GM19328 (cell line): ENCODE measurements around the gene LDLR.
"Not testable (repeated sequence)": the region's sequence is repeated elsewhere in the genome, so short reads cannot be mapped to it uniquely, and the experiment has no call there.

Experiments
- ATAC-seq: cut with Tn5 transposase; IDR thresholded peaks from one replicate; pipeline ENCODE4 v1.9.1; 2021; ENCODE audit warnings: mild to moderate bottlenecking, moderate library complexity; ENCODE audit not compliant: unreplicated experiment

The LDLR gene

GRCh38 chr19:11169896-11170678 lies 80.8 kb downstream of the LDLR start:
- no peak for ATAC-seq

GRCh38 chr19:11171144-11171543 lies 81.9 kb downstream of the LDLR start:
- no peak for ATAC-seq

DNA sequence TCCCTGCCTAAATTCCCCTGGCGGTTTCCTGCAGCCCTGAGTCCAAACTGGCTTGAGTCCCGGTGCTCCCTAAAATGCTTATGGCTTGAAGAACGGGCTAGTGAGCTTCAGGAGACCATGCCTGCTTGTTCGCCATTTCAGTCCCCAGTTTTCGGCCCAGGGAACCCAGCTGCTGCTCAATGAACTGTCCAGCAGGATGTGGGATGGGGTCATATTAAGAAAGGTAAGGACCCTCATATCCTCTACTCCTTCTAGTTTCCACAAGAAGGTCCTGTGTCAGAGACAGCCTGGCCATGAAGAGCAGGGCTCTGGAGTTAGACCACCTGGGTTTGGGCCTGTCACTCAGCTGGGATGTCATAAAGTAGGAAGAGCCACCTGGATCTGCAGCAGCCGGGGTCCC lies 83.3 kb downstream of the LDLR start:
- no peak for ATAC-seq

GRCh38 chr19:11173516-11174155 lies 84.4 kb downstream of the LDLR start:
- ATAC-seq: no peak

DNA sequence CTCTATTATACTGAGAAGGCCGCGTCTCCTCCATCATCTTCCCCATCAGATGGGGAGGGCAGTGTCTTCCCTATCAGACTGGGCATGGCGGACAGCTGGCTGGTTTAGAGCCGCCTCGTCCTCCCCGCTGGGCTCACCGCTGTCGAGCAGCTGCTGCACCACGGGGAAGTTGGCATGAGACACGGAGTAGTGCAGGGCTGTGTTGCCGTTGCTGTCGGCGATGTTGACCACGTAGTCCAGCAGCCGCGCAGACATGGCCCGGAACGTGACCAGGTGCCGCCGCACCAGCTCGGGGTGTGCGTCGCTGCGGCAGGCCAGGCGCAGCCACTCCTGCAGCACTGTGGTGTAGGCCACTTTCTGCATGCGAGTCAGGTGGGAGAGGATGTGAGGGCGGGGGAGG lies 85.1 kb downstream of the LDLR start:
- no peak for ATAC-seq

- no peak for ATAC-seq
Measured at GRCh38 chr19:11175920-11176319, 86.7 kb downstream of the LDLR start.

GRCh38 chr19:11176466-11177193 lies 87.4 kb downstream of the LDLR start:
- no peak for ATAC-seq

DNA sequence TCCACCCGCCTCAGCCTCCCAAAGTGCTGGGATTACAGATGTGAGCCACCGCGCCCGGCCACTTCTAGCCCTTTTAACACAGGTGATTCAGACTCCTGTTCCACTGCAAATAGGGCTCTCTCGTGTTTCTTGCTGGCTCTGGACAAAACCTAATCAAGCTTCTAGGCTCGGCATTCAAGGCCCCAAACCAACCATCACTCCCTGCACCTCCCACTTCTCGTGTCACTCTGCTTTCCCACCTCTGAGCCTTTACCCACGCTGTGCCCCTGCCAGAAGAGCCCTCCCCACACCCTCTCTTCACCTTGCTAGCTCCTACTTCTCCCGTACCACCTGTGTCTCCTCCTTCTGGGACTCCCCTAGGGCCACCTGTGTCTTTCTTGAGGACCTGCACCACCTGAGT lies 88.3 kb downstream of the LDLR start:
- ATAC-seq: no peak

GRCh38 chr19:11179145-11179465 lies 89.8 kb downstream of the LDLR start:
- ATAC-seq: not testable (repeated sequence)

DNA sequence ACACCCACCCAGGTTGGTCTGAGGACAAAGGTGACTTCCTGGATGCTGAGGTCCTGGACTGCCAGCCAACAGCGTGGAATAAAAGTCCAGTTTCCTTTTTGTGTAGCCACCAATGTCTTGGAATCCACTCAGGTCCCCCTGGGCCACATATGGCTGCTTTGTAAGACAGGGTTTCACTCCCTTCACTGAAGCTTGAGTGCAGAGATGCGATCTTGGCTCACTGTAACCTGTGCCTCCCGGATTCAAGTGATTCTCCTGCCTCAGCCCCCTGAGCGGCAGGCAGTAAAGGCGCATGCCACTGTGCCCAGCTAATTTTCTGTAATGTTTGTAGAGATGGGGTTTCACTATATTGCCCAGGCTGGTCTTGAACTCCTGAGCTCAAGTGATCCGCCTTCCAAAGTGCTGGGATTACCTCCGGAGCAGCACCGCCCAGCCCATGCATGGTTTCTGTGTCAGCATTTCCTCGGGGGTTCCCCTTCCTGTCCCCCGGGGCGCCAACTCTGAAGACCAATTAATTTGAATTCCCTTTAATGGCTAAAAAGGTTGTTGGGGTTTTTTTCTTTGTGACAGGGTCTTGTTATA lies 90.5 kb downstream of the LDLR start:
- no peak for ATAC-seq

GRCh38 chr19:11180346-11180745 lies 91.1 kb downstream of the LDLR start:
- ATAC-seq: no peak

GRCh38 chr19:11180975-11181374 lies 91.7 kb downstream of the LDLR start:
- ATAC-seq: not testable (repeated sequence)

DNA sequence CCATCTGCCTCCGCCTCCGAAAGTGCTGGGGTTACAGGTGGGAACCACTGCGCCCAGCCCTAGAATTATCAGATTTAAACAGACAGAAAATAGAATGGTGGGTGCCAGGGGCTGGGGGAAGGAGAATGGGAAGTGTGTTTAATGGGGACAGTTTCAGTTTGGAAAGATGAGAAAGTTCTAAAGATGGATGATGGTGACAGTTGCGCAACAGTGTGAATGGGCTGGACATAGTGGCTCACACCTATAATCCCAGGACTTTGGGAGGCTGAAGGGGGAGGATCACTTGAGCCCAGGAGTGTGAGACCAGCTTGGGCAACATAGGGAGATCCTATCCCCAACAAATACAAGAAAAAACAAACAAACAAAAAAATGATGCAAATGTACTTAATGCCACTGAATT lies 92.2 kb downstream of the LDLR start:
- ATAC-seq: no peak
